Activated CD8-positive, alpha-beta T cell treated with anti-CD3 and anti-CD28 coated beads for 36 hours (primary cell): ENCODE measurements around the gene GARIN5A. TPM values are rescaled to one million over a fixed set of nuclear protein-coding genes. Genes with fewer than 3 reads are reported as not detected.

ENCODE experiments used
- ATAC-seq: fragments of 200-7000 bp; cut with Tn5 transposase; one replicate; pipeline ENCODE4 v1.10.0; 2021; ENCODE audit warnings: mild to moderate bottlenecking, moderate library complexity
- CTCF ChIA-PET: fragments of 350-600 bp; sonication (Branson Sonifier 250); formaldehyde crosslinking; loops from one replicate; lab custom pipeline; 2021; ENCODE audit warnings: antibody characterized with exemption; lab: Charles Lee
- POLR2A ChIA-PET: fragments of 350-600 bp; sonication (Branson Sonifier 250); formaldehyde crosslinking; loops from one replicate; lab custom pipeline; 2021; ENCODE audit warnings: antibody characterized with exemption; lab: Charles Lee
- DNase-seq: peaks from one replicate; pipeline ENCODE4 v3.0.0-alpha.2; 2020
- H3K27ac Mint-ChIP-seq: one replicate; pipeline ENCODE4 v1.8.0; 2021; ENCODE audit warnings: mild to moderate bottlenecking, mixed read lengths
- H3K27me3 Mint-ChIP-seq: one replicate; pipeline ENCODE4 v1.8.0; 2021; ENCODE audit warnings: mixed read lengths
- H3K36me3 Mint-ChIP-seq: one replicate; pipeline ENCODE4 v1.8.0; 2021; ENCODE audit warnings: low read depth, mixed read lengths
- H3K4me1 Mint-ChIP-seq: one replicate; pipeline ENCODE4 v1.8.0; 2021; ENCODE audit warnings: low read depth, mixed read lengths
- H3K4me3 Mint-ChIP-seq: one replicate; pipeline ENCODE4 v1.8.0; 2021; ENCODE audit warnings: mild to moderate bottlenecking, moderate library complexity, mixed read lengths
- H3K9me3 Mint-ChIP-seq: one replicate; pipeline ENCODE4 v1.8.0; 2021; ENCODE audit warnings: mixed read lengths
- intact Hi-C: fragments of 100-400 bp; cut with micrococcal nuclease; formaldehyde crosslinking; loops from one replicate; pipeline ENCODE4 v1.10.0; 2022
- total RNA-seq, 2 experiments: library from RNA; stranded (reverse); gene quantifications; one replicate each; pipeline ENCODE4 v1.2.3, GENCODE V29; 2021
- TF ChIP-seq, protein P1 (sequence below): fragments of 200-600 bp; IDR thresholded peaks from one replicate; pipeline ENCODE4 v1.8.0; 2022; ENCODE audit warnings: antibody characterized with exemption, mild to moderate bottlenecking

Gene GARIN5A
- total RNA-seq, 2 experiments from 2014 or later = 0.36 to 1.5 TPM

DNA sequence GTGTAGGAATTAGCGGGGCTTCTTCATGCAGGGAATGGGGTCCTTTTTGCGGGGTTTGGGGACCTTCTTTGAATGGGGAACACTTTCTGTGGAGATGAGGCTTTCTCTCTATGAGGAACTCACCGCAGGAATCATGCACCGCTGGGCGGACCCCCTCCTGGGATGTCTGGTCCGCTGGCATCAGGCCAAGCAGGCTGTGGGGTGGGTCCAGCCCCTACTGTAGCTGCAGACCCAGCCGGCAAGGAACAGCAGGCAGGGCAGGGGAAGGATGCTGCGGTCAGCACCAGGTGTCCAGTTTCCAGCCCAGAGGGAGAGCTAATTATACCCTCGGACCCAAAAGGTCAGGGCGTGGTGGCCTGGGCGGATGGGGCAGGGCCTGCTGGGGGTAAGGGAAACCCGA lies 42.1 kb downstream of the GARIN5A start:
- Mint-ChIP-seq H3K36me3 (no peaks in the 10 kb centered on the region), H3K4me3 (no peak overlapping the region), H3K27me3 (peaks cover 12% of the 10 kb centered on the region), H3K27ac (no peak overlapping the region), H3K9me3 (no peaks in the 10 kb centered on the region), H3K4me1 (peaks cover 9% of the 10 kb centered on the region)
- ATAC-seq (no peak), DNase-seq (no peak)
- TF ChIP-seq, protein P1, sequence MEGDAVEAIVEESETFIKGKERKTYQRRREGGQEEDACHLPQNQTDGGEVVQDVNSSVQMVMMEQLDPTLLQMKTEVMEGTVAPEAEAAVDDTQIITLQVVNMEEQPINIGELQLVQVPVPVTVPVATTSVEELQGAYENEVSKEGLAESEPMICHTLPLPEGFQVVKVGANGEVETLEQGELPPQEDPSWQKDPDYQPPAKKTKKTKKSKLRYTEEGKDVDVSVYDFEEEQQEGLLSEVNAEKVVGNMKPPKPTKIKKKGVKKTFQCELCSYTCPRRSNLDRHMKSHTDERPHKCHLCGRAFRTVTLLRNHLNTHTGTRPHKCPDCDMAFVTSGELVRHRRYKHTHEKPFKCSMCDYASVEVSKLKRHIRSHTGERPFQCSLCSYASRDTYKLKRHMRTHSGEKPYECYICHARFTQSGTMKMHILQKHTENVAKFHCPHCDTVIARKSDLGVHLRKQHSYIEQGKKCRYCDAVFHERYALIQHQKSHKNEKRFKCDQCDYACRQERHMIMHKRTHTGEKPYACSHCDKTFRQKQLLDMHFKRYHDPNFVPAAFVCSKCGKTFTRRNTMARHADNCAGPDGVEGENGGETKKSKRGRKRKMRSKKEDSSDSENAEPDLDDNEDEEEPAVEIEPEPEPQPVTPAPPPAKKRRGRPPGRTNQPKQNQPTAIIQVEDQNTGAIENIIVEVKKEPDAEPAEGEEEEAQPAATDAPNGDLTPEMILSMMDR = no peak
- intact Hi-C loops = no loop called here
- ChIA-PET CTCF (no interaction called here), POLR2A (no interaction called here)

DNA sequence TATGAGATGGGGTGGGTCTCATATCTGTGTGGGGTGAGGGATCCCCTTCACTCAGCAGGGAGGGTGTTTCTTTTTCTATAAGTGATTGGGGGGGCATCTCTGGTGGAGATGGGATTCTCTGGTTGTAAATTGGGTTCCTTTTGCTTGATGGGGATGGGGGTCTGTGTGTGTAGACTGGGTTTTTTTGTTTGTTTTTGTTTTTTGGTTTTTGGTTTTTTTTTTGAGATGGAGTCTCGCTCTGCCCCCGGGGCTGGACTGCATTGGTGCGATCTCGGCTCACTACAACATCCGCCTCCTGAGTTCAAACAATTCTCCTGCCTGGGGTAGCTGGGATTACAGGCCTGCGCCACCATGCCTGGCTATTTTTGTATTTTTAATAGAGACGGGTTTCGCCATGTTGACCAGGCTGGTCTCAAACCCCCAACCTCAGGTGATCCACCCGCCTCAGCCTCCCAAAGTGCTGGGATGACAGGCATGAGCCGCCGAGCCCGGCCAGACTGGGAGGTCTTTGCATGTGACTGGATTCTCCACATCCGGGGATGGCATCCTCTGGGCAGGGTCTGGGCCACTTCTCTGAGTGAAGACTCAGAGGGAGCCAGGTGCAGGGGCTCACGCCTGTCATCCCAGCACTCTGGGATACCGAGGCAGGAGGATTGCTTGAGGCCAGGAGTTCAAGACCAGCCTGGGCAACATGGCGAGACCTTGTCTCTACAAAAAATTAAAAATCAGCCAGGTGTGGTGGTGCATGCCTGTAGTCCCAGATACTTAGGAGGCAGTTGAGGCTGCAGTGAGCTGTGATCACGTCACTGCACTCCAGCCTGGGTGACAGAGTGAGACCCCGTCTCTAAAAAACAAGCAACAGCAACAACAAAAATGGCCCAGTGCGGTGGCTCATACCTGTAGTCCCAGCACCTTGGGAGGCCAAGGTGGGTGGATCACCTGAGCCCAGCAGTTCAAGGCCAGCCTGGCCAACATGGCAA lies 43.2 kb downstream of the GARIN5A start:
- ChIA-PET CTCF (no interaction called here), POLR2A (no interaction called here)
- H3K4me3 Mint-ChIP-seq = peak overlapping the region; percentile 59
- ATAC-seq (no peak), DNase-seq (no peak)
- peaks cover 11% of the 10 kb centered on the region for H3K4me1 Mint-ChIP-seq
- TF ChIP-seq, protein P1 = no peak
- intact Hi-C loops = no loop called here
- H3K36me3 Mint-ChIP-seq = no peaks in the 10 kb centered on the region
- H3K27ac Mint-ChIP-seq = no peak overlapping the region
- peaks cover 17% of the 10 kb centered on the region for H3K27me3 Mint-ChIP-seq
- H3K9me3 Mint-ChIP-seq = no peaks in the 10 kb centered on the region

DNA sequence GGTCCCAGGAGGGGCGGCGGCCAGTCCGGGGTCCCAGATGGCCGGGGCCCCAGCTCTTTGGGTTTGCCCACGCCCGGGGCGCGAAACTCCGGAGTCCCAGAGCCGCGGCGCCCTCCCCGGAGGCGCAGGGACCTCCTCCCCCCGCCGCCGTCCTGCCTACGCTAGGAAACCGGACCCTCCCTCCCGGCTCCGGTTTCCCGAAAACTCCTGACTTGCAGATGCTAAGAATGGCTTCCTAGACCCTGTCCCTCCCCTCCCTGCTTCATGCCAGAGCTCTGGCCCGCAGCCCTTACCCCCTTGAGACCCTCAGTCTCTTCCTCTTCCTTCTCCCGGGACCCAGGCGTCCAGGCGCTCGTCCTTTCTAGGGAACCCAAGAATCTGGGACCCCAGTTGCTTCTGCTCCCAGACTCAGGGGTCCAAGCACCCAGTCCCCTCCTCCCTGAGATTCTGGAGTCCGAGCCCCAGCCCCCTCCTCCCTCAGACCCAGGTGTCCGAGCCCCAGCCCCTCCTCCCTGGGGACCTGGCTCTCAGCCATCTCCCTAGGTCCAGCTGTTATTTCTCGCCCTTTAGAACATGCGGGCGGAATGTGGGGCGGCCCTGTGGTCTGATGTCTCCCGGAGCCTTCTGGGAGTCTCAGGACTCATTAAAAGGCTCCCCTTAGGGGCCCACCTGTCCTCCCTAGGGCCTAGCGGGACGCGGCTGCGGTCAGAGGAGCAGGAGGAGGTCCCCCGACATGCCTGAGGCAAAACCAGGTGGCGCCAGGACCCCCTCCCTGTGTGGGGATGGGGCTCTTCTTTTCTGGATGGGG lies 44.2 kb downstream of the GARIN5A start, which contains the start of gene MYBPC2:
TSS of gene MYBPC2 (plus strand) at position 672 of the 808 bp plus-strand sequence. CDS start at position 734, 62 bp downstream.
- ChIA-PET CTCF (no interaction called here), POLR2A (interaction anchor here (0.6 to 0.7 kb wide), 2 partner anchors 48 to 75 kb away, joined by 3 read pairs; partner anchors contain the start of gene POLD1)
- H3K27me3 Mint-ChIP-seq = peaks cover 19% of the 10 kb centered on the region
- TF ChIP-seq, protein P1 = no peak
- no peaks in the 10 kb centered on the region for H3K9me3 Mint-ChIP-seq
- intact Hi-C loops = no loop called here
- H3K36me3 Mint-ChIP-seq = no peaks in the 10 kb centered on the region
- peaks cover 11% of the 10 kb centered on the region for H3K4me1 Mint-ChIP-seq
- peak within 1 kb of the TSS; percentile 85 for H3K27ac Mint-ChIP-seq
- DNase-seq (no peak), ATAC-seq (no peak)
- peak within 1 kb of the TSS; percentile 77 for H3K4me3 Mint-ChIP-seq

DNA sequence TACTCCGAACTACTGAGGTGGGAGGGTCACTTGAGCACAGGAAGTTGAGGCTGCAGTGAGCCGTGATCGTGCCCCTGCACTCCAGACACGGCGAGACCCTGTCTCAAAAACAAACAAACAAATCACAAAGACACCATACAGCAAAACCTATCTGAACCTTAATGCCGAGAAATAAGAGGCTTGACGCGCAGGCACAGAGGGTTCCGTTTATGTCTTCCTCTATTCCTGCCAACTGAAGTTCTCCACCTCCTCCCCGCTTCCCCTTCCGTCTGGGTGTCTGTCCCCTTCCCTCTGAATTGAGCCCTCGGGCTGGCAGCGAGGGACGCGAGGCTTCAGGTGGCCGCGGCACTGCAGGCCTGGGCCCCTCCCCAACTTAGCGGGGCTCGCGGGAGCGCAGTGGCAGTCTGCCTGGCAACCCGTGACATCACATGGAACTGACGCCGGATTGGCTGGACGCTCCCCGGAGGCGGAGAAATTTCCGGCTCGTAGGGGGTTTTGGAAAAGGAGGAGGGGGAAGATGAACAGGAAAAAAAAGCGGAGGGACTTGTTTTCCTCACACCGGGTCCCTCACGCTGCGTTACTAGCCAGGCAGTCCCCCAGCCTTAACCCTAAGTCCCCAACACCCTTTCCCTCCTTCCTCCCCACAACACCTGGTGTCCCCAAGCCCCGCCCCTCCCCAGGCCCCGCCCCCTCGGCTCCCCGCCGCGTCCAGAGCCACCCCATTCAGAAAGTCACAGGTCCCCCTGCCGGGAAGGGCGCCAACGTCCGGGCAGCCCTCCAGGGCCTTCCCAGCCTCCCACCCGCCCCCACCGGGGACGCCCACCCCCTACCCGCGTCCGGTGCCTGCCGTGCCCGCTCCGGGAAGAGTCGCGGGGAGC lies 45.1 kb downstream of the GARIN5A start:
- Mint-ChIP-seq H3K4me1 (peaks cover 11% of the 10 kb centered on the region), H3K4me3 (peak overlapping the region; percentile 77), H3K36me3 (no peaks in the 10 kb centered on the region), H3K9me3 (no peaks in the 10 kb centered on the region), H3K27me3 (peaks cover 19% of the 10 kb centered on the region), H3K27ac (peak overlapping the region; percentile 85)
- DNase-seq (peak; percentile 85), ATAC-seq (peak; percentile 97)
- ChIA-PET CTCF (interaction anchor here (1.3 kb wide), 1 partner anchor 29 kb away, joined by 3 read pairs; no protein-coding TSS in a partner anchor), POLR2A (interaction anchor here (0.6 to 0.7 kb wide), 2 partner anchors 47 to 74 kb away, joined by 3 read pairs; partner anchors contain the start of gene POLD1)
- intact Hi-C loops = no loop called here
- TF ChIP-seq, protein P1 = no peak
